HUES64 (cell line): Measurements from ENCODE around the gene PFKM.

Experiments
- H3K27ac ChIP-seq: 2 replicates; pipeline ENCODE4 v1.7.0; 2013; ENCODE audit warnings: low read depth, low read length, inconsistent platforms
- H3K27me3 ChIP-seq: 2 replicates; pipeline ENCODE4 v1.6.1; 2013; ENCODE audit warnings: mild to moderate bottlenecking, low read length; ENCODE audit not compliant: insufficient read depth
- H3K36me3 ChIP-seq: 2 replicates; pipeline ENCODE4 v1.6.1; 2013; ENCODE audit warnings: mild to moderate bottlenecking, low read length; ENCODE audit not compliant: insufficient read depth
- H3K4me1 ChIP-seq: 2 replicates; pipeline ENCODE4 v1.6.1; 2013; ENCODE audit warnings: mild to moderate bottlenecking, low read length, moderate library complexity; ENCODE audit not compliant: insufficient read depth
- H3K4me3 ChIP-seq: 2 replicates; pipeline ENCODE4 v1.5.1; 2013; ENCODE audit warnings: mild to moderate bottlenecking, low read length, moderate library complexity
- H3K9ac ChIP-seq: 2 replicates; pipeline ENCODE4 v1.6.1; 2013; ENCODE audit warnings: mild to moderate bottlenecking, low read depth, low read length
- H3K9me3 ChIP-seq: 2 replicates; pipeline ENCODE4 v1.6.1; 2013; ENCODE audit warnings: low read depth, low read length; ENCODE audit not compliant: insufficient read depth
- WGBS: fragments of 150-250, 120-280 bp; methylation state at CpG from one replicate; pipeline ENCODE4 v1.1.7; 2013; ENCODE audit warnings: missing lambda C conversion rate; 5-methylcytosine and 5-hydroxymethylcytosine counted together

Gene PFKM

DNA sequence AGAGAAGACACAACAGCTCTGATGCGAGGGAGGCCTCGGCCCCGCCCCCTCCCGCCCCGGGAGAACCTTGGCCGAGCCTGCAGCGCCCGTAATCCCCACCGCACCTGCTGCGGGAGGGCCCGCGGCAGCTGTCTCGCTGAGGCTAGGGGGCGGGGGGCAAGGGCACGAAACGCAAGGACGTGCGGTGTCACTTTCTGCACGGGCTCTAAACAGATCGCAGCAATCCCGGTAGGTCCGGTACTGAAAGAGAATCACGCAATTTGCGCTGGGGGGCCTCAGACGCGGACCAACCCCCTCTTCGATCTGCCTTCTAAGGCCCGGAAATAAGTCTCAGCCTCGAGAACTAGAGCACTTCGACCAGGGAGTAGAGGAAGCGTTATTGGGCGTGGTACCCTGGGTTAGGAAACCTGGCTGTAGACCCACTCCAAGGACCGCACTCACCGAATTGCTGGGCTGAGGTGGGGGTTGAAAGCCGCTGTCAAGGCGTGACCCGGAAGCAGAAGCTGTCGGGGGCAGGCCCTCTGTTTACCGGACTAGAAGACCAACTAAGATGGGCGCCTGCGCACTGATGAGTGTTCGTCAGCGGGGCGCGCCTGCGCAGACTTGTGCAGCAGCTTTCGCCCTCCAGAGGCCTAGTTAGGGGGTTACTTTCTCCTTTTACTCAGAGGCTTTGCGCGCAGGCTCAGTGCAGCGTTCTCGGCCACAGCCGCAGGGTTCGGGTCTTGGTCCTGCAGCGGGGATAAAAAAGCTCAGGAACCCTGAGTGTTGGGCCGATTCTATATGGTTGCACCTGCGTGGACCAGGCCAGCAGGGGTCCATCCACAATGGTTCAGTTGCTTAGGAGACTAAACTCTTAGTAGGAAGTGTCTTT, 38.1 kb downstream of the PFKM start, which contains the start of gene ASB8:
ASB8 (minus strand) TSS at position 498 of the 871 bp plus-strand sequence. CDS start 4,019 bp downstream, outside the sequence.
- no peaks in the 10 kb centered on the region; the same call in 1 of the 2 replicates for H3K4me1 ChIP-seq
- no peaks in the 10 kb centered on the region for H3K27me3 ChIP-seq
- H3K9ac ChIP-seq: peak within 1 kb of the TSS; percentile 33; the same call in 1 of the 2 replicates
- H3K9me3 ChIP-seq: no peaks in the 10 kb centered on the region
- 1% methylated on average over 56 of the region's 56 CpGs for WGBS
- no peak within 1 kb of the TSS; the same call in 1 of the 2 replicates for H3K27ac ChIP-seq
- H3K4me3 ChIP-seq: peak within 1 kb of the TSS; percentile 88
- no peaks in the 10 kb centered on the region for H3K36me3 ChIP-seq

DNA sequence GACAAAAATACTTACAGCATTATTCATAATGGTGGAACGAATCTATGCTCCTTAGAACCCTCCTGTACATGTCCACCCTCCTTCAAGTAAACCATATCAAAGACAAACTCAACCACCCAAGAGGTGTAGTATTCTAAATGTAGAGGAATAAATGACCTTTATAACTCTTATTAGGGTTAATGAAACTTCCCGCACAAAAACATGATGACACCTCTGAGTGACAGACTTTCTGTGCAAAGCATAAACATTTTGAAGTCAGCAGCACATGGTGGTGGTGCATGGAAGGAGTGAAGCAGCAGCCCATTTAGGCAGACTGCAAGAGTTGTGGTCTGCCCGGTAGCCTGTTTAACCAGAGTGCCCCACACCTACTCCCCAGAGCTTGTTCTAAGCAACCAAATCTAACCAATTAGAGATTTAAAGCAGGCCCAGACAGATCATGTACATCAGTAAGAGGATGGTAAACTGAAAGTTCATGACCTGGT, 38.8 kb downstream of the PFKM start:
- Histone ChIP-seq H3K9me3 (no peaks in the 10 kb centered on the region), H3K9ac (0 out of 2 replicates have a peak overlapping the region, but pooled peaks have one; percentile 24), H3K27me3 (no peaks in the 10 kb centered on the region), H3K4me1 (no peaks in the 10 kb centered on the region; the same call in 1 of the 2 replicates), H3K4me3 (peak overlapping the region; percentile 88), H3K27ac (no peak overlapping the region; the same call in 1 of the 2 replicates), H3K36me3 (no peaks in the 10 kb centered on the region)
- WGBS: 97% methylated on average over 2 of the region's 3 CpGs

DNA sequence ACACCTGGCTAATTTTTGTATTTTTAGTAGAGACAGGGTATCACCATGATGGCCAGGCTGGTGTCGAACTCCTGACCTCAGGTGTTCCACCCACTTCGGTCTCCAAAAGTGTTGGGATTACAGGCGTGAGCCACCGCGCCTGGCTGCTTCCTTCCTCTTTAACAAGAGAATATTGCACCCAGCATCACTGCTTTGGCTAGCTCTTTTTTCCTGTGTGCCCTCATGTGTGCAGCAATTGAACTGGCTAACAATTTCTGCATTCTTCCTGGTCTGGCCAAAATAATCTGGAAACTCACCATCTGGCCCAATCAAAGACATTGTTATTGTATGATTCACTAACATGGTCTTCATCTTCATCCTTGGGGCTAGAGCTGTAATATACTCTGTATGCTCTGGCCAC, 40.9 kb downstream of the PFKM start:
- H3K4me1 ChIP-seq: no peaks in the 10 kb centered on the region; the same call in 1 of the 2 replicates
- WGBS: 94% methylated on average over 5 of the region's 5 CpGs
- no peak overlapping the region for H3K27ac ChIP-seq
- H3K9ac ChIP-seq: no peak overlapping the region
- H3K9me3 ChIP-seq: no peaks in the 10 kb centered on the region
- no peaks in the 10 kb centered on the region; the same call in 1 of the 2 replicates for H3K27me3 ChIP-seq
- H3K4me3 ChIP-seq: no peak overlapping the region
- H3K36me3 ChIP-seq: no peaks in the 10 kb centered on the region

DNA sequence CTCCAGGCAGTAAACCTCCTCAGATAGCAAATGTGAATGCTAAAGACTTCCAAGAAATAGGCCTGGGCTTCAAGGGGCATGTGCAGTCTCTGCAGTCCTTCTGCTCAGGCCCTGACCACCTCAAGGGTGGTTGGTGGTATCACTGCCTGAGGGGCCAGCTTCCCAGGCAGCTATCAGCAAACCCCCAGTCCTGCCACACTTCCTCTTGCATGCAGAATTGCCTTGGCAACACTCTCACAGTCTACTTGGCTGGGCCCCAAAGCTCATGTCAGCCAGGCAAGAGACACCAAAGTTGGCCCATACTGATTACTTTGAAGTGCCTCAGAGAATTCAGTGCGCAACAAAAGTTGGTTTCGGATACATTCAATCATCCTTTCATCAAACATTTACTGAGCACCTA, 41.6 kb downstream of the PFKM start:
- Histone ChIP-seq H3K9me3 (no peaks in the 10 kb centered on the region), H3K4me1 (no peaks in the 10 kb centered on the region; the same call in 1 of the 2 replicates), H3K9ac (no peak overlapping the region), H3K27me3 (peaks cover under 1% of the 10 kb centered on the region), H3K4me3 (no peak overlapping the region), H3K36me3 (no peaks in the 10 kb centered on the region), H3K27ac (no peak overlapping the region)
- WGBS: 100% methylated on average over 2 of the region's 2 CpGs

DNA sequence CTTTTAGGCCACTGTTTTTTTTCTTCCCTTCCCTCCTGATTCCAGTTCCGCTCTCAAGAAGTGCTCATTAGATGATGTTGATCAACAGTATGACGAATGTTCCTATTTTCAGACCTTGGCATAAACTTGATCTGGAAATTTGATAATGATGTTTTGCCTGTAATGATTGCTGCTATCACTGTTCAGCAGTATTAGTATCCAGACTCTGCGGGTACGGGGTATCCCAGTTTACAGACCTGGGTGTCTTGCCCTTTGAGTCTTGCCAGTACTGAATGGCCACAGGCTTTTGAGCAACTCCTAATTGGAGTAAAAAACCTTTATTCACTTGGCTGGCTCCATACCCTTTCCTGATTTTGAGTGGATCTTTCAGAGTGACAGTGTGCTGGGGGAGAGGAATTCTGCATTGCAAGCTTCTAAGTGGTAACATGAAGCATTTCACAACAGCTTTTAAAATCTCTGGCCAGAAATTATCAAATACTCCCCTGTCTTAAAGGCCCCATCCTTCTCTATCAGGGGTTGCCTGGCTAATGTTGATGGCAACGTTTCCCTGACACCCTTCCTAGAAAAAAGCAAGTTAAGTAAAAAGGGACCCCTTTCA, 44.1 kb downstream of the PFKM start:
- Histone ChIP-seq H3K9ac (no peak overlapping the region), H3K27me3 (peaks cover 4% of the 10 kb centered on the region), H3K27ac (no peak overlapping the region), H3K4me3 (no peak overlapping the region), H3K36me3 (no peaks in the 10 kb centered on the region), H3K4me1 (no peaks in the 10 kb centered on the region), H3K9me3 (no peaks in the 10 kb centered on the region)
- WGBS: 65% methylated on average over 5 of the region's 5 CpGs

DNA sequence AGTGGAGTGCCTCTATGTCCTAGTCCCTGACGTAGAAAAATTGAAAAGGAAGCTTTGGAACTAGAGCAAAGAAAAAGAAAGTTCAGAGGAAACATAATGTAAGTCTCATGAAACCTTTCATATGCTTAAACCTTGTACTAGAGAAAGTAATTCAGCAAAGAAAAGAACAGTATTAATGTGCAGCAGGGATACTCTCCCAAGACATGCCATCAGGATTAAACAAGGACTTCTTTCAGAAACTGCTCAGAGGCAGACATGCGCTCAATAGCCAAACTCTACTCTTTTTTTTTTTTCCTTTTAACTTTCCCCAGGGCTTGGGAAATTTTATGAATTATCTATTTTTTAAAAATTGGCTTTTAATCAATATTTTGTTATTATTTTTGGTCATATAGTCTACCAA, 45.3 kb downstream of the PFKM start:
- H3K36me3 ChIP-seq: no peaks in the 10 kb centered on the region
- H3K27ac ChIP-seq: no peak overlapping the region
- no peak overlapping the region for H3K4me3 ChIP-seq
- H3K27me3 ChIP-seq: peaks cover 4% of the 10 kb centered on the region
- H3K9me3 ChIP-seq: no peaks in the 10 kb centered on the region
- H3K4me1 ChIP-seq: no peaks in the 10 kb centered on the region
- WGBS: 97% methylated on average over 2 of the region's 2 CpGs
- H3K9ac ChIP-seq: no peak overlapping the region

DNA sequence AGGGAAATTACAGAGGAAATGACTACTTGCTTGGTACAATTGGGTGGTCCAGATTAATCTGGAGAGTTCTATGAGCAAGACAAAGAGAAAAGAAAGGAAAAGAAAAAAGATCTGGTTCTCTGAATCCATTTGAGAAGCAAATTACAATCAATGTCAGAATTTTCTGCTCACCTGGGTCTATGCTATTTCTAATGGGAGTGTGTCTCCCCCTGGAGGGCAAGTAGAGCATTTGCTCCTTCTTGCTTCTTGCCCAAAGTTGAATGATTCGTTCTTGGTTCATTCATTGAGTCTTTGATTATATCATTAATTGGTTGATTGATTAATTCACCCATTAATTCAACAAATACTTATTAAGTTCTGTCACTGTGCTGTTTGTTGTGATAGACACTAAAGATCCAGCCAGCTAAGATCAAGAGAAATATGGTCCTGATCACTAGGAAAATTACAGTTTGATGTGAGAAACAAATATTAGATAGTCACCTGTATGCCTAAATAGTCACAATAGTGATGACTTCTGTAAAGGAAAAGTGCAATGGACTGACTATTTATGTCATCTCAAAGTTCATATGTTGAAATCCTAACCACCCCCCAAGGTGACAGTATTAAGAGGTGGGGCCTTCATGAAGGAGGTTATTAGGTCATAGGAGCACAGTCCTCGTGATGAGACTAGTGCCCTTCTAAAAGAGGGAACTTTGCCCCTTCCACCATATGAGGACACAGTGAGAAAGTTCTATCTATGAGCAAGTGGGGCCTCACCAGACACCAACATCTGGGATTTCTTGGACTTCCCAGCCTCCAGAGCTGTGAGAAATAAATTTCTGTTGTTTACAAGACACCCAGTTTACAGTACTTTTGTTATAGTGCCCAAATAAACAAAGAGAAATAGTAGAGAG, 46.2 kb downstream of the PFKM start:
- Histone ChIP-seq H3K9ac (no peak overlapping the region), H3K36me3 (no peaks in the 10 kb centered on the region), H3K4me1 (no peaks in the 10 kb centered on the region), H3K9me3 (no peaks in the 10 kb centered on the region), H3K4me3 (no peak overlapping the region), H3K27me3 (peaks cover 4% of the 10 kb centered on the region), H3K27ac (no peak overlapping the region)
- 50% methylated on average over 1 of the region's 2 CpGs for WGBS

DNA sequence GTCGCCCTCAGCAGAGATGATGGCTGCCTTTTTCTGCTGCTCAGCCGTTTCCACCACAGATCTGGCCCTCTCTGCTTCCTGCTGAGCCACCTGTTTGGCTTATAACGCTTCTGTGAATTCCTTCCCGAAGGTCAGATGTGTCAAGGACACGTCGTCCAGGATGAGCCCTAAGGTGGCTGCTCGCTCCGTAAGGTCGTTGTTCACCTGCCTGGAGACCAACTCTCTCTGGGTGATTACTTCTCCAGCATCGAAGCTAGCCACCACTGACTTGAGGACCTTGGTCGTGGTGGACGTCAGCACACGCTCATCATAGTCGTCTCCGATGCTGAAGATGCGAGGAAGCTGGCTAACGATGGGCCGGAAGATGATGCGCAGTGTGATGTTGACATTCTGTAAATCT, 49.8 kb downstream of the PFKM start:
- no peaks in the 10 kb centered on the region for H3K9me3 ChIP-seq
- no peaks in the 10 kb centered on the region for H3K36me3 ChIP-seq
- no peaks in the 10 kb centered on the region for H3K4me1 ChIP-seq
- WGBS: 86% methylated on average over 19 of the region's 19 CpGs
- H3K4me3 ChIP-seq: no peak overlapping the region
- H3K9ac ChIP-seq: no peak overlapping the region
- no peak overlapping the region for H3K27ac ChIP-seq
- H3K27me3 ChIP-seq: peaks cover 4% of the 10 kb centered on the region; the same call in 1 of the 2 replicates

DNA sequence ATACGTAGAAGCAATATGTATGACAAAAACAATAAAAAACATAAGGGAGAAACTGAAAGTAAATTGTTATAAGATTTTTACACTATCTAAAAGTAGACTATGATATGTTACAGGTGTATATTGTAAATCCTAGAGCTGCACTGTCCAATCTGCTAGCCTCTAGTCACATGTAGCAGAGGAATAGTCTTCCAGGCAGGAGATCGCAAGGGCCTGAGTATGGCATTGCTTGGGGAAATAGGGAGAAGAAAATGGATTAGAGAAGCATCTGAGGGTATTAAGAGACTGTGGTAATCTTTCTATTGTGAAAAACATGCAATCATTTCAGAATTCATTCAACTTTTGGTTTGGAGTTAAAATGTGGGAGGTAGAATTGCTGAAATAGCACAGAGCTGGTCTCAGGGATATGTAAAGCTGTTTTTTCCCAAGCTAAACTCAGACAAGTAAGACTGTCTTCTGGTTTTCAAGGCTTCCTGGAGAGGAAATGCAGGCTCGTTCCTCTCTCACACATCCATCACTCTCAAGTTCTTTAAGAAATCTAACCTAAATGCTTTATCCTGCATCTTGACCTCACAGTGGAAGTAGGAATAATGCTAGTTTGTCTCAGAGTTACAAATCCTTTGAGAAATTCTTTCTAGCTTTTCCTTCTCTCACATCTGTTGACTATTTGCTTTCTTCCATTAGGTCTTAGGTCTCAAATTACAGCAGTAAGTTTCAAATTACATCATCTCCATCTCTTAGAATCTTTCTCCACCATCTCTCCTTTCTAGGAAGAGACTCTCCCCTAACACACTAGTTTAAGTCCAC, 56.7 kb downstream of the PFKM start:
- peak overlapping the region; percentile 34 for H3K4me3 ChIP-seq
- H3K9ac ChIP-seq: 0 out of 2 replicates have a peak overlapping the region, but pooled peaks have one; percentile 19
- H3K4me1 ChIP-seq: peaks cover 29% of the 10 kb centered on the region
- no peaks in the 10 kb centered on the region for H3K9me3 ChIP-seq
- peaks cover 22% of the 10 kb centered on the region for H3K27me3 ChIP-seq
- 57% methylated on average over 2 of the region's 3 CpGs for WGBS
- peak overlapping the region; percentile 17; the same call in 1 of the 2 replicates for H3K27ac ChIP-seq
- H3K36me3 ChIP-seq: no peaks in the 10 kb centered on the region

DNA sequence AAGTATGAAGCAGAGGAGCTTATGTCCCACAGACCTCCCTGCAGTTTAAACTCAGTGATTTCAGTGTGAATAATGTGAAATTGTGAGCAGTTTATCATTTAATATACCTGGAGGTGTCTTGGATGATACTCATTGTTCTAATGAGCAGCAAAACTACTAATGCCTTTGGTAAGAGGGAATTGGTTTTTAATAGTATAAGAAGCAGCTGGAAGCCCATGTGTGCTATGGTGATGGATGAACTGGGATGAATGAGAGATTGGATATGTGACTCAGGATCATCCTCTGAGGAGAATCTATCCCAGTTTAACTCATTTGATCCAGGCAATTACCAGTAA, 57.2 kb downstream of the PFKM start:
- Histone ChIP-seq H3K27ac (no peak overlapping the region), H3K36me3 (no peaks in the 10 kb centered on the region), H3K9ac (0 out of 2 replicates have a peak overlapping the region, but pooled peaks have one; percentile 19), H3K4me3 (peak overlapping the region; percentile 34; the same call in 1 of the 2 replicates), H3K9me3 (no peaks in the 10 kb centered on the region), H3K27me3 (peaks cover 28% of the 10 kb centered on the region), H3K4me1 (peaks cover 29% of the 10 kb centered on the region)
